Activated CD4-positive, alpha-beta memory T cell treated with anti-CD3 and anti-CD28 coated beads for 36 hours (primary cell): ENCODE data around the gene ATF4. TPM values are rescaled to one million over a fixed set of nuclear protein-coding genes. Genes with fewer than 3 reads are reported as not detected.
A peak's percentile ranks its signal among the peaks of the same experiment; 100 is the strongest.

Source experiments
- CTCF ChIA-PET: fragments of 350-600 bp; sonication (Branson Sonifier 250); formaldehyde crosslinking; loops from one replicate; lab custom pipeline; 2021; ENCODE audit warnings: antibody characterized with exemption, inconsistent platforms; lab: Charles Lee
- POLR2A ChIA-PET: fragments of 350-600 bp; sonication (Branson Sonifier 250); formaldehyde crosslinking; loops from one replicate; lab custom pipeline; 2021; ENCODE audit warnings: antibody characterized with exemption; lab: Charles Lee
- DNase-seq: peaks from one replicate; pipeline ENCODE4 v3.0.0-alpha.2; 2020
- H3K27ac Mint-ChIP-seq: one replicate; pipeline ENCODE4 v1.8.0; 2021; ENCODE audit warnings: mixed read lengths
- H3K27me3 Mint-ChIP-seq: one replicate; pipeline ENCODE4 v1.8.0; 2021; ENCODE audit warnings: mixed read lengths
- H3K36me3 Mint-ChIP-seq: one replicate; pipeline ENCODE4 v1.8.0; 2021; ENCODE audit warnings: mixed read lengths
- H3K4me1 Mint-ChIP-seq: one replicate; pipeline ENCODE4 v1.8.0; 2021; ENCODE audit warnings: low read depth, mixed read lengths
- H3K4me3 Mint-ChIP-seq: one replicate; pipeline ENCODE4 v1.8.0; 2021; ENCODE audit warnings: mild to moderate bottlenecking, mixed read lengths
- H3K9me3 Mint-ChIP-seq: one replicate; pipeline ENCODE4 v1.8.0; 2021; ENCODE audit warnings: mixed read lengths
- intact Hi-C: fragments of 100-400 bp; cut with micrococcal nuclease; formaldehyde crosslinking; loops from one replicate; pipeline ENCODE4 v1.15.1; 2023
- total RNA-seq, 2 experiments: library from RNA; stranded (reverse); gene quantifications; one replicate each; pipeline ENCODE4 v1.2.3, GENCODE V29; 2021

The ATF4 gene
- total RNA-seq, 2 experiments from 2014 or later = 437 to 455 TPM

GRCh38 chr22:39522567-39523300, 2.4 kb downstream of the ATF4 start:
- Mint-ChIP-seq H3K27me3 (peaks cover 4% of the 10 kb centered on the region), H3K4me3 (peak overlapping the region; percentile 84), H3K4me1 (peaks cover 57% of the 10 kb centered on the region), H3K27ac (peak overlapping the region; percentile 98), H3K36me3 (peaks cover 57% of the 10 kb centered on the region), H3K9me3 (no peaks in the 10 kb centered on the region)
- ChIA-PET CTCF (interaction anchor here (0.7 to 14.2 kb wide), 4 partner anchors 8 to 514 kb away, joined by 3 to 387 read pairs (median 8); no protein-coding TSS in a partner anchor), POLR2A (interaction anchor here (0.7 to 2.1 kb wide), 8 partner anchors 9 to 210 kb away, joined by 3 to 10 read pairs (median 5); partner anchors contain the start of genes MIEF1 and RPL3)
- DNase-seq = peak; percentile 51
- intact Hi-C loops = loop anchor here (10.0 kb wide), 1 partner anchor 278 kb away; the partner anchor contains the start of gene PDGFB

- Mint-ChIP-seq H3K9me3 (no peaks in the 10 kb centered on the region), H3K4me3 (peak overlapping the region; percentile 14), H3K27me3 (peaks cover 4% of the 10 kb centered on the region), H3K4me1 (peaks cover 63% of the 10 kb centered on the region), H3K27ac (peak overlapping the region; percentile 86), H3K36me3 (peaks cover 65% of the 10 kb centered on the region)
- DNase-seq = no peak
- POLR2A ChIA-PET = interaction anchor here (0.7 to 2.1 kb wide), 6 partner anchors 8 to 213 kb away, joined by 3 to 8 read pairs (median 4); partner anchors contain the start of gene MIEF1
- intact Hi-C loops = loop anchor here (10.0 kb wide), 1 partner anchor 279 kb away; the partner anchor contains the start of gene PDGFB
- CTCF ChIA-PET = interaction anchor here (1.0 to 14.2 kb wide), 4 partner anchors 8 to 209 kb away, joined by 3 to 387 read pairs (median 8); no protein-coding TSS in a partner anchor
Observed at GRCh38 chr22:39524089-39524752, 3.9 kb downstream of the ATF4 start.

- H3K4me1 Mint-ChIP-seq = peaks cover 71% of the 10 kb centered on the region
- peaks cover 72% of the 10 kb centered on the region for H3K36me3 Mint-ChIP-seq
- H3K27me3 Mint-ChIP-seq = peaks cover 3% of the 10 kb centered on the region
- intact Hi-C loops = loop anchor here (10.0 kb wide), 1 partner anchor 280 kb away; the partner anchor contains the start of gene PDGFB
- POLR2A ChIA-PET = interaction anchor here (0.7 to 2.1 kb wide), 4 partner anchors 9 to 214 kb away, joined by 3 to 8 read pairs (median 4); partner anchors contain the start of gene MIEF1
- no peak for DNase-seq
- peak overlapping the region; percentile 14 for H3K4me3 Mint-ChIP-seq
- H3K27ac Mint-ChIP-seq = peak overlapping the region; percentile 86
- CTCF ChIA-PET = interaction anchor here (0.9 to 14.2 kb wide), 5 partner anchors 8 to 209 kb away, joined by 3 to 387 read pairs (median 3); no protein-coding TSS in a partner anchor
- no peaks in the 10 kb centered on the region for H3K9me3 Mint-ChIP-seq
Observed at GRCh38 chr22:39524753-39525657, 4.6 kb downstream of the ATF4 start.

GRCh38 chr22:39525658-39525975, 5.3 kb downstream of the ATF4 start:
- CTCF ChIA-PET = interaction anchor here (0.9 to 14.2 kb wide), 4 partner anchors 9 to 32 kb away, joined by 3 to 387 read pairs (median 8); no protein-coding TSS in a partner anchor
- Mint-ChIP-seq H3K27ac (peak overlapping the region; percentile 86), H3K36me3 (peaks cover 70% of the 10 kb centered on the region), H3K4me1 (peaks cover 77% of the 10 kb centered on the region), H3K9me3 (no peaks in the 10 kb centered on the region), H3K27me3 (no peaks in the 10 kb centered on the region), H3K4me3 (no peak overlapping the region)
- intact Hi-C loops = loop anchor here (10.0 kb wide), 1 partner anchor 281 kb away; the partner anchor contains the start of gene PDGFB
- POLR2A ChIA-PET = interaction anchor here (1.7 to 2.1 kb wide), 2 partner anchors 9 to 24 kb away, joined by 5 to 8 read pairs; partner anchors contain the start of gene MIEF1
- no peak for DNase-seq

GRCh38 chr22:39526736-39527171, 6.4 kb downstream of the ATF4 start:
- peaks cover 66% of the 10 kb centered on the region for H3K36me3 Mint-ChIP-seq
- H3K4me3 Mint-ChIP-seq = no peak overlapping the region
- peak; percentile 59 for DNase-seq
- ChIA-PET POLR2A (interaction anchor here (0.9 kb wide), 1 partner anchor 207 kb away, joined by 3 read pairs; no protein-coding TSS in a partner anchor), CTCF (interaction anchor here (2.9 to 14.2 kb wide), 3 partner anchors 11 to 33 kb away, joined by 52 to 387 read pairs (median 71); partner anchors contain the start of gene MIEF1)
- no peaks in the 10 kb centered on the region for H3K9me3 Mint-ChIP-seq
- H3K4me1 Mint-ChIP-seq = peaks cover 87% of the 10 kb centered on the region
- peak overlapping the region; percentile 84 for H3K27ac Mint-ChIP-seq
- intact Hi-C loops = loop anchor here (10.0 kb wide), 1 partner anchor 282 kb away; the partner anchor contains the start of gene PDGFB
- H3K27me3 Mint-ChIP-seq = no peaks in the 10 kb centered on the region

DNA sequence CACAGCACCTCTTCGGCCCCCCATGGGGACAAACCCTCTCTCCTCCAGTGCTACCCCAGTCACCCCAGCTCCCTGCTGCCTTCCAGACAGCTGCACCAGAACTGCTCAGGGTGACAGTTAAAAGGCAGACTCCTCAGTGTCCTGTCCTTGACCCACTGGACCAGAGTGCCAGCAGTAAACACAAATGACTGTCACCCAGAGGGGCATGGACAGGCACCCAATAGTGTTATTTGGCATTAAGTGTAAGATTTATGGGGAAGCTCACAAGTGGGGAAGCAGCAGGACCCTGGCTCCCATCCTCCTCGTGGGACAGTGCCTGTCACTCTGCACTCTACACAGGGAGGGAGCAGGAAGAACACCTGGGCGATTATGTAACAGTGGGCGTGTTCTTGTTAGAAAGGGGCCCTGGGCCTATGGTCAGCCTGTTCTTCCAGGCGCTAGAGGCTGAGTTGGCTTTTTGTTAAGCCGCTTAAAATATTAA, 7.2 kb downstream of the ATF4 start:
- Mint-ChIP-seq H3K27me3 (no peaks in the 10 kb centered on the region), H3K4me3 (no peak overlapping the region), H3K36me3 (peaks cover 63% of the 10 kb centered on the region), H3K27ac (peak overlapping the region; percentile 84), H3K4me1 (peaks cover 83% of the 10 kb centered on the region), H3K9me3 (no peaks in the 10 kb centered on the region)
- intact Hi-C loops = loop anchor here (10.0 kb wide), 1 partner anchor 283 kb away; the partner anchor contains the start of gene PDGFB
- ChIA-PET CTCF (interaction anchor here (2.0 to 14.2 kb wide), 5 partner anchors 12 to 209 kb away, joined by 13 to 387 read pairs (median 52); partner anchors contain the start of genes MIEF1 and RPL3), POLR2A (interaction anchor here (0.9 to 4.3 kb wide), 3 partner anchors 7 to 213 kb away, joined by 3 to 43 read pairs (median 3); partner anchors contain the start of gene ATF4)
- no peak for DNase-seq

- ChIA-PET POLR2A (interaction anchor here (0.6 to 4.3 kb wide), 8 partner anchors 8 to 1174 kb away, joined by 3 to 43 read pairs (median 5); partner anchors contain the start of genes ATF4 and RPL3), CTCF (interaction anchor here (0.9 to 14.2 kb wide), 22 partner anchors 8 to 819 kb away, joined by 3 to 387 read pairs (median 6); partner anchors contain the start of genes ATF4, GRAP2, MIEF1 and RPL3)
- H3K4me3 Mint-ChIP-seq = peak overlapping the region; percentile 61
- no peak for DNase-seq
- H3K27me3 Mint-ChIP-seq = no peaks in the 10 kb centered on the region
- H3K9me3 Mint-ChIP-seq = no peaks in the 10 kb centered on the region
- peak overlapping the region; percentile 84 for H3K27ac Mint-ChIP-seq
- peaks cover 81% of the 10 kb centered on the region for H3K4me1 Mint-ChIP-seq
- H3K36me3 Mint-ChIP-seq = peaks cover 58% of the 10 kb centered on the region
- intact Hi-C loops = loop anchor here (10.0 kb wide), 1 partner anchor 283 kb away; the partner anchor contains the start of gene PDGFB
Observed at GRCh38 chr22:39528080-39528661, 7.8 kb downstream of the ATF4 start.

DNA sequence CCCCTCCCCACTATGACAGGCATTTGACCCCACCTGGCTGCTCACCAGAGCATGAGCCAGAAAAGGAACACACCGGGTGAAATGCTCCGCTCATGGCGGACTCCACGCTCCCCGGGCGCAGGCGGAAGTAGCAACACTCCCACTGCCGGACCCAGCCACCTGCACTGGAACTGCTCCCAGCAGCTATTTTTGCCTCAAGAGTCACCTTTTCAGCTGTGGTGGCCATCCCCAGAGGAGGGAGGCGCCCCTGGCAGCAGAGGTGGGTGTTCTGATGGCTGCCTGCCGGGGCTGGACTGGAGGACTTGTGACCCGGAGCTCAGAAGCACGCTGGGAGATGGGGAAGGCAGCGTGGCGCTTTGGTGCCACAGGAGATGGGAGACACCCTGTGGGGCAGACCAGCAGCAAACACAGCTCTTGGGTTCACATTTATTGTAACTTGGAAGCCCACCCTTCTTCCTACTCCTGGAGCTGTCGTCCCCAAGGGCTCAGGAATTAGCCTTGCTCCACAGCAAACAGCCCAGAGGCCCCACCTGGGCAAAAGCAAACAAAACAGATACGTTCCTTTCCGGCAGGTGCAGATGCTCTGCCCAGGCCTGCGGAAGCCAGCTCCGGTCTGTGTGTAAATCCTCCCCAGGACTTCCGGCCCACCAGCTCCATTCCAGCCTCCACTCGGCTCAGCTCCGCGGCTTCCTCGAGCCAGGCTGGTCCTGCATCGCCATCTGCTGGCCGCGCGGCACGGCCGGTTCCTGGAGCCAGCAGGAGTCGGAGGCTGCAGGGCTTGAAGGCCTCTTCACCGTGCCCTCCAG, 8.5 kb downstream of the ATF4 start:
- intact Hi-C loops = loop anchor here (1.0 to 10.0 kb wide), 2 partner anchors 33 to 284 kb away; partner anchors contain the start of gene PDGFB
- no peaks in the 10 kb centered on the region for H3K27me3 Mint-ChIP-seq

DNA sequence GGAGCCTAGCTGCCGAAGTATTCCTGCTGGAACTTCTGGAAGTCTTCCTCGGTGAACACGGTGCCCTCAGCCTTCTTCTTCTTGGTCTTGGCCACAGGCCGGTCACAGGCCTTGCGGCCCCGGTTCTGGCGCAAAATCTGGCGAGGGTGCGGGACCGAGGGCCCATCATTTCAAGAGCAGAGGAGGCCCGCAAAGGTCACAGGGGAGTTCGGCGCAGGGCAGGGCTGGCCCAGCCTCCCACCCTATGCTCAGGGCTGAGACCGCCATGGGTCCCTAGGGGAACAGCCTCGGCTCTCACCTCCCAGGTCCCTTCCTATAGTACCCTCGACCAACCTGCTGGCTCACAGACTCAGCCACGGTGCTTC, 9.1 kb downstream of the ATF4 start:
- no peak for DNase-seq
- Mint-ChIP-seq H3K36me3 (peaks cover 49% of the 10 kb centered on the region), H3K27ac (no peak overlapping the region), H3K4me3 (peak overlapping the region; percentile 61), H3K27me3 (no peaks in the 10 kb centered on the region), H3K4me1 (peaks cover 84% of the 10 kb centered on the region), H3K9me3 (no peaks in the 10 kb centered on the region)
- ChIA-PET CTCF (interaction anchor here (0.7 to 14.2 kb wide), 36 partner anchors 8 to 1477 kb away, joined by 3 to 387 read pairs (median 5); partner anchors contain the start of genes ATF4, GRAP2, MIEF1 and RPL3), POLR2A (interaction anchor here (1.0 to 4.3 kb wide), 8 partner anchors 9 to 218 kb away, joined by 3 to 43 read pairs (median 6); partner anchors contain the start of genes ATF4, MIEF1 and RPL3)
- intact Hi-C loops = loop anchor here (1.0 to 10.0 kb wide), 2 partner anchors 33 to 285 kb away; partner anchors contain the start of gene PDGFB

More for the DNA sequence above, 8.5 kb downstream of the ATF4 start:
- POLR2A ChIA-PET = interaction anchor here (0.6 to 4.3 kb wide), 9 partner anchors 8 to 1175 kb away, joined by 3 to 43 read pairs (median 5); partner anchors contain the start of genes ATF4, MIEF1 and RPL3
- H3K27ac Mint-ChIP-seq = peak overlapping the region; percentile 79
- no peaks in the 10 kb centered on the region for H3K9me3 Mint-ChIP-seq
- peaks cover 79% of the 10 kb centered on the region for H3K4me1 Mint-ChIP-seq
- peak overlapping the region; percentile 61 for H3K4me3 Mint-ChIP-seq
- peak; percentile 95 for DNase-seq
- H3K36me3 Mint-ChIP-seq = peaks cover 54% of the 10 kb centered on the region
- CTCF ChIA-PET = interaction anchor here (0.6 to 14.2 kb wide), 42 partner anchors 8 to 1476 kb away, joined by 3 to 387 read pairs (median 4); partner anchors contain the start of genes ATF4, GRAP2, MIEF1 and RPL3
